T-helper 2 cell treated with Interferon-gamma antibody and Interleukin-4, amounts not matched to agents 100 ng/mL and 5 ng/mL, for 36 hours (primary cell): ENCODE measurements around the gene MAPK12. TPM values are rescaled to one million over a fixed set of nuclear protein-coding genes. Genes with fewer than 3 reads are reported as not detected.

Source experiments
- intact Hi-C: fragments of 100-400 bp; cut with micrococcal nuclease; formaldehyde crosslinking; loops from one replicate; pipeline ENCODE4 v1.15.1; 2023
- total RNA-seq: library from RNA; stranded (reverse); gene quantifications from 2 replicates; pipeline ENCODE4 v1.2.3, GENCODE V29; 2022

The MAPK12 gene
- total RNA-seq, 1 donor from 2014 or later = 5.5 TPM

DNA sequence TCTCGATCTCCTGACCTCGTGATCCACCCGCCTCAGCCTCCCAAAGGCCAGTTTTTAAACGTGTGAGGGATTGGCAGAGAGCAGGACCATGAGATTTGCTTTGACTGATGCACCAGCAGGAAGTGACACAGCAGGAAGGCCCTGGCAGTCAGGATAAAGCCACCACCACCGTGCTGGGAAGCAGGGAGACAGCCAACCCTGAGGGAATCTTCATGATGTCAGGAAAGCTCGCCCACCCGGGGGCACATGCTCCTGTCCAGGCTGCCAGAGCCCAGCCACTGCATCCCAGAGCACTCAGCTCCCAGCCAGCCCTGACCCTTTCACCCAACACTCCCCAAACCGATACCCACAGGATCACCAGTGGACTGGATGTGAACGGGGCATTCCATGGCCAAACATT lies 22.7 kb downstream of the MAPK12 start:
- intact Hi-C loops = no loop called here

- intact Hi-C loops = no loop called here
Measured at GRCh38 chr22:50236731-50237409, 24.6 kb downstream of the MAPK12 start.

DNA sequence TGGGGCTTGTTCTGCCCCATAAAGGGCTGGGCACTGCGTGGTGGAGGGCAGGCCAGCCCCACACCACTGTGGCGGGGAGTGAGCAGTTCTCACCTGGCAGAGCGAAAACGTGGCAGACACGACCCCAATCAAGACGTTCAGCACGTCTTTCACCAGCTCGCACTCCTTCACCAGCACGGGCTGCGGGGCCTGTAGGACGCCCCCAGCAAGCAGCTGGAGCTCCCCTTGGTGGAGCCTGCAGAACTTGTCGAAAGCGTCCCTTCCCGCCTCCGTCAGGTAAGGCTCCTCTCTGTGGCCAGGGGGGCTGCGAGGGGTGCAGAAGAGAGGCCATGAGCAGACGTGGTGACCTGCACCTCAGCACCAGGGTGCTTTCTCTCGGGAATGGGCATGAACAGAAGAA lies 28.3 kb downstream of the MAPK12 start:
- intact Hi-C loops = no loop called here

GRCh38 chr22:50232481-50233151 lies 28.9 kb downstream of the MAPK12 start:
- intact Hi-C loops = no loop called here

- intact Hi-C loops = no loop called here
Measured at GRCh38 chr22:50229370-50229769, 32.1 kb downstream of the MAPK12 start.

DNA sequence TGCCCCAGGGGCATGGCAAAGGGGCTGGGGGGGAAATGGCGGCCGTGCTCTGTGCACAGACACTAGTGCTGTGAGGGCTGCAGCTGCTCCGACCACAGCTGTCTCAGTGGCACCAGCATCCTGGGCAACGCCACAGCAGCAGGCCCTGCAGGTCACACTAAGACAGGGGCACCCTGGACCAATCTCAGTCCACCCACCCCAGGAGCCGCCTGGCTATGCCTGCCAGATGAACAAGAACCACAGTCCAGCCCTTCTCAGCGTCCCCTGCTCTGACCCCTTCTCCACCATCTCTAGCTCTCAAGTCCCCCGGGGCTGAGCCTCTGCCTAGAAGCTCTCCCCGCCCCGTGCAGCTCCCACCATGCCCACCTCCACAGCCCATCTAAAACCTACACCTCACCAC lies 33.1 kb downstream of the MAPK12 start:
- intact Hi-C loops = no loop called here

GRCh38 chr22:50227579-50228215 lies 33.8 kb downstream of the MAPK12 start:
- intact Hi-C loops = no loop called here

- intact Hi-C loops = no loop called here
Measured at GRCh38 chr22:50226875-50227165, 34.7 kb downstream of the MAPK12 start.

DNA sequence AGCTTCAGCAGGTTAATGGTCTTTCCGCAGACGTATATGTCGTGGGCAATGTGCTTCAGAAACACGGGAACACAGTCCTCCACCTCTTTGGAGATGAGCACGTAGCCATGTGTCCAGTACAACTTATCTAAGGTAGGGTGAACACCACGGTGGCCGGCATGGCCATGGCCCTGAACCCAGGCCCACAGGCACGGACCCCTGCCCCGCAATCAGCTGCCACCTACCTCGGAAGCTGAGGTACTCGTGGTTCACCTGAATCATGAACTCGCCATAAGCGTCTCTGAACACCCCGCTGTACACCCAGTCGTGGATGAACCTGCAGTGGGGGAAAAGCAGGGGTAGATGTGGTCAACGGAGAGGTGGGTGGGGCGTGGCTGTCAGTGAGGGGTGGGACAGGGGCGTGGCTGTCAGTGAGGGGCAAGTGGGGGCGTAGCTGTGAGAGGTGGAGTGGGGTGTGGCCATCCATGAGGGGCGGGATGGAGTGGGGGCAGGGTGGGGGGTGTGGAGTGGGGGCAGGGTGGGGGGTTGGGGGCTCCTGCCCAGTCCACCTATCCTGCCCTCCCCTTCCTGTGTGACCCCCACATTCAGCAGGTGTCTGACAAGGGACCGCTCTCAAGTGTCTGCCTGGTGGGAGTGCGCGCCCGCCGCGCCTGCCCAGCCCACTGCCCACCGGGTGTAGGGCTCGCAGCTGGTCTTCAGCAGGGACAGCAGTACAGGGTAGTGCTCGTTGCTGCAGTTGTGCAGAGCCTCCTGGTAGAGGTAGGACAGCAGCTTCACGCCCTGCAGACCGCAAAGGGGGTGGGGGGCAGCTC lies 35.2 kb downstream of the MAPK12 start:
- intact Hi-C loops = no loop called here

- intact Hi-C loops = no loop called here
Measured at GRCh38 chr22:50225200-50225969, 36.1 kb downstream of the MAPK12 start.

DNA sequence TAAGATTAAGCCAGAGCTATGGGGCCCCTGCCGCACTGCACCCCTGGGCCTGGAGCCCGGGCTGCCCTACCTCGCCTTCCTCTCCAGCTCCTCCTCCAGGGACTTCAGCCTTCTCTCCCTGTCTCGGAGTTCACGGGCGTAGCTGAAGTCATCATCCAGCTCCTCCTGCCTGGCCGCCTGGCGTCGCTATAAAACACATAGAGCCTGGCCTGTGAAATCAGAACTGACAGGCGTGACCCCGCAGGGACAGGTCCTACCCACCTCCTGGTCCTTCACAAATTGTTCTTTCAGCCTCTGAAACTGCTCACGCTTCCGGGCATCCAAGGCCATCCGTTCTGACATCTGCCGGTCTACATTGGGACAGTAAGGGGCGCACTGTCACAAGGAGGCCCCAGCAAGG lies 37.4 kb downstream of the MAPK12 start:
- intact Hi-C loops = no loop called here

DNA sequence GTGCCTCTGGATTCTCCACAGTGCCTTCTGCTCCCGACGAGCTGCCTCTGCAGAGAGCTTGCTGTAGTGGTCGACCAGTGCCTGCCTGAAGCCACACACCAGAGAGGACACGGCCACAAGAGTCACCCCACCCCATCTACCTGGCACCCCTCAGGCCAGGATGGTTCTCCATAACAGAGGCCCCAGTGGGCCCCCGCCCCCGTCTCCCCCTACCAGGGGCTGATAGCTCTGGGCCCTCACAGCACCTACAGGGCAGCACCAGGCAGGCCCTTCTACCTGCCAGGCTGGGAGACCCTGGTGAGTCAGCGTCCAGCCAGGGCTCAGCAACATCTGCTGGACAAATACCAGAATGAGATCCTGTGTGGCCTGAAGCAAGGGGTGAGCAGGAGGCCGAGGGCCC lies 39.0 kb downstream of the MAPK12 start:
- intact Hi-C loops = no loop called here

GRCh38 chr22:50221410-50222300 lies 39.8 kb downstream of the MAPK12 start:
- intact Hi-C loops = no loop called here

- intact Hi-C loops = no loop called here
Measured at GRCh38 chr22:50220603-50221409, 40.7 kb downstream of the MAPK12 start.

- intact Hi-C loops = no loop called here
Measured at GRCh38 chr22:50219800-50220602, 41.5 kb downstream of the MAPK12 start.

GRCh38 chr22:50218996-50219727 lies 42.3 kb downstream of the MAPK12 start:
- intact Hi-C loops = no loop called here

GRCh38 chr22:50218153-50218995 lies 43.1 kb downstream of the MAPK12 start:
- intact Hi-C loops = no loop called here
